Measurements from ENCODE around the gene SSTR1.

SSTR1 gene

DNA sequence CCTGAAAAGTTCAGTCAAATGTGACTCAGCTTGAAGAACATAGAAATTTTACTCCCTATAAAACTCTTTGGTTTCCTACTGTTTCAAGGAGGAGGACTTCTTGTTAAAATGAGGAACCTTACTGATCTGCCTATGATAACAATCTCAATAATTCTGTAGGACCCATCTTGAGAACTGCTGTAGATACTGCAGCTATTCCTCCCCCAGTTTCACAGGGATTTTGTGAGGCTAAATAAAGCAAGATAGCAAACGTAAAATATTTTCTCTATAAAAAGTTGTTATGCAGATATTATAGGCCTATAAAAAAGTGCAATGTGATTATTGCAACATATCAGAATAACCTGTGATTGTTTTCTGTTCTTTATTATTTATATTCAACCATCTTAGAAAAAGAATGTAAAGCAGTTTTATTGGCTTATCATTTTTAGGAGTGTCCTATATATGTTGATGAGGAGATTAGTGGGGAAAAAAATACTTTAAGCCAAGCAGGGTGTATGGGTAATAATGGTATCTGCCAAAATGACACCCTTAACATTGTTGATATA, 36.1 kb downstream of the SSTR1 start:
- no peak for DNase-seq

GRCh38 chr14:38248321-38249028, 40.8 kb downstream of the SSTR1 start:
- no peak for DNase-seq

DNA sequence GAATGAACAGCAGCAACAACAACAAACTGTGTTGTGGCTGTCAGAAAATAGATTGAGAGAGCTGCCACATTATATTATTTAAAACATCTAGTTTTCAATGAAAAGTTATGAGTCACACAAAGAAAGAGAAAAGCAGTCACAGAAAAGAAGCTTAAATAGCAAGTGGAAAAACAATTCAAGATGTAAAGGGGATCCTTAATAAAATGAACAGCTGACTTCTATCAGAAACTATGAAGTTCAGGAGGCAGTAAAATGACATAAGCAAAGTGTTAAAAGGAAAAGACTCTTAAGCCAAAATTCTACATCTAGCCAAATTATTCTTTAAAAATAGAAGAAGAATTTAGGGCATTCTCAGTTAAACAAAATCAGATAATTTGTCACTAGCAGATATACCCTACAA, 42.6 kb downstream of the SSTR1 start:
- no peak for DNase-seq

DNA sequence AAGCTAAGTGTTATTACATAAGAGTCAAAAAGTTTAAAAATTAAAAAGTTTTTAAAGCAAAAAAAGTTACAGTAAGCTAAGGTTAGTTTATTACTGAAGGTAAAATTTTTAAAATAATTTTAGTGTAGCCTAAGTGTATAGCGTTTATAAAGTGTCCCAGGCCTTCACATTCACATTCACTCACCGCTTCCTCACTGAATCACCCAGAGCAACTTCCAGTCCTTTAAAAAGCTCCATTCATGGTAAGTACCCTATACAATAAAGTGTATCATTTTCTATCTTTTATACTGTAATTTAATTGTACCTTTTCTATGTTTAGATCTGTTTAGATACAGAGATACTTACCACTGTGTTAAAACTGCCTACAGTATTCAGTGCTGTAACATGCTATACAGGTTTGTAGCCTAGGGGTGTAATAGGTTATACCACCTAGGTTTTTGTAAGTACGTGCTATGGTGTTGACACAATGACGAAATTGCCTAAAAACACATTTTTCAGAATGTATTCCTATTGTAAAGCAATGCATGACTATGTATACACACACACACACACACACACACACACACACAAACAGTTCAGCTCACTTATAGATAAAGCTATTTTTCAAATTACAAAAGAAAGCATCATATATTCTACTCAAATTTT, 44.5 kb downstream of the SSTR1 start:
- DNase-seq, result no peak

GRCh38 chr14:38253676-38254075, 46.0 kb downstream of the SSTR1 start:
- no peak for DNase-seq

DNA sequence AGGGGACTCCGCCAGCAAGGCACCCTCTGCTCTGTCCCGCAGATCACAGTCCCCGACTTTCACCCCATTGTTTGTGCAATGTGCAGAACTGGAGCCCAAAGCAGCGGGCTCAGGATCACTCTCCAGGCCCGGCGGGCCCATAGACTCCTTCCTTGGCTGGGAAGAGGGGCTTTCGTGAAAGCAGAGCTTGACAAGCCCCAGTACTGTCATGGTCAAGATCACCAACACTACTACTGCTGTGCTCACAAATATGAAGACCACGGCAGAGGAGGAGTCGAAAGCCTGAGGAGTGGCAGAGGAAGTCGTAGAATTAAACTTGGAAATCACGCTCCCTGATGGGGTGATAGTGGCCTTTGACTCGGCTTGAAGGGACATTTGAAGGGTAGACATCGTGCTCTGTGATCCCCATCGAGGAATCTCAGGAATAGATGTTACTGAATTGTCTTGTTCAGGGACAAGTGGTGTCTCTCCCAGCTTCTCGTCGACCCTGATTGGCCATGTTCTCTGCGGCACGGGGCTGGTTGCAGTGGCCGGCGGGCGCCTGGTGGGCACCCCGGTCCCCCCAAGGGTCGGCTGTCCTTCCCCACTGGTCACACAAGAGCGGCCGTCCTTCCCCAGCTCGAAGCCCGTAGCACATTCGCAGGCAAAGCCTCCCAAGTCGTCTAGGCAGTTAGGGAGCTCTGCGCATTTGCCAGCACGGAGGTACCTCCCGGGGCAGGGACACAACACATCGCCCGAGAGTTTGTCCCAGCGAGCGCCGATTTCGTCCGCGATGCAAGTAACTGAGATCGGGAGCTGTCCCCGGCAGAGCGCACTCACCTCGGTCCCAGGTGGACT, 47.1 kb downstream of the SSTR1 start:
- DNase-seq, result no peak

GRCh38 chr14:38255408-38255672, 47.6 kb downstream of the SSTR1 start:
- DNase-seq, result no peak

DNA sequence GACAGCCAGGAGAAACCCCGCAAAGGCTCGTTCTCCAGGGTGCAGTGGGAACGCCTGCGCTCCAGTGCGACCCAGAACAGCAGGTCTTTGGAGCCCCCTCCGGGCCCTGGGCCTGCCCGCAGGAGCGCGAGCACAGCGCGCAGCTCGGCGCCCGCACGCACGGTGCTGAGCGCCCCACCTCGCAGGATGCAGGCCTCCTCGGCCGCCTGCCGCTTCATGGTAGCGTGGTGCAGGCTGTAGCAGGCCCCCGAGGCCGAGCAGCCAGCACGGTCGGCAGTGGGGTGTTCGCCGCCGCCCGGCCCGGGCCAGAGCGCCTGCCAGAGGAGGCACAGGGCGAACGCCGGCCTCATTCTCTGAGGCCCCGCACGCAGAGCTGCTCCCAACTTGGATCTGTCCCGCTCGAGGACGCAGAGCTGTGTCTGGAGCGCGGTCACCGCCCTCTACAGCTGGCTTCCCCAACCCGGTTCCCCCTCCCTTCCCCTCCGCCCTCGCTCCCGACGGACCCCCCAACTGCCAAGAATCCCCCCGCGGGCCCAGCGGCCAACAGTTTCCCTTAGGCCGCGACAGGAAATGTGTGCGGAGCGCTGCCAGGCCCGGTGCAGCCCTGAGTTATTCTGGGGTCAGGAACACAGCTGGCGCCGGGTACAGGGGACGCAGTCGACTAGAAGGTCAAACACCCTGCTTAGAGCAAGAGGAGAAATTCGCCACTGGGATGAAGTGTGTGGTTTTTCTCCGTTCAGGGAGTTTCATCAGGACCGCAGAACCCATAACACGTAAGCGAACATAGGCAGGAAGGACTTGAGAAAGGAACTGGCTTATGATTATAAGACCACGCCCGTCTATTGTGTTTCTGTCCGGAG, 48.2 kb downstream of the SSTR1 start, which contains the start of gene CLEC14A:
Gene CLEC14A (minus strand): TSS at position 421 of the 860 bp plus-strand sequence. CDS start 71 bp downstream, at position 350.
- no peak for DNase-seq

GRCh38 chr14:38256533-38256840, 48.8 kb downstream of the SSTR1 start:
- no peak for DNase-seq

- no peak for DNase-seq
Observed at GRCh38 chr14:38257507-38257906, 49.8 kb downstream of the SSTR1 start.

GRCh38 chr14:38261620-38262019, 53.9 kb downstream of the SSTR1 start:
- DNase-seq, result no peak
